H9 (cell line): Measurements from ENCODE around the gene SPATA31E1. TPM values are rescaled to one million over a fixed set of nuclear protein-coding genes. Genes with fewer than 3 reads are reported as not detected.
"Not testable (repeated sequence)": the region's sequence is repeated elsewhere in the genome, so short reads cannot be mapped to it uniquely, and the experiment has no call there.

Experiments
- DNase-seq: peaks from one replicate; pipeline ENCODE4 v3.0.0-alpha.2; 2017
- H2AFZ ChIP-seq: one replicate; pipeline ENCODE4 v1.6.1; 2013; ENCODE audit warnings: mild to moderate bottlenecking, low read length, control low read depth, moderate library complexity
- H2AK5ac ChIP-seq: 2 replicates; pipeline ENCODE4 v1.6.1; 2013; ENCODE audit warnings: low read length, control low read depth, mixed read lengths; ENCODE audit not compliant: insufficient read length
- H2BK120ac ChIP-seq: one replicate; pipeline ENCODE4 v1.6.1; 2013; ENCODE audit warnings: low read depth, mild to moderate bottlenecking, low read length, control low read depth, inconsistent platforms; ENCODE audit not compliant: poor library complexity, severe bottlenecking
- H2BK12ac ChIP-seq: 2 replicates; pipeline ENCODE4 v1.6.1; 2013; ENCODE audit warnings: low read length, control low read depth, mixed read lengths, low read depth; ENCODE audit not compliant: insufficient read length
- H2BK15ac ChIP-seq: 2 replicates; pipeline ENCODE4 v1.6.1; 2013; ENCODE audit warnings: low read depth, low read length, control low read depth
- H2BK20ac ChIP-seq: one replicate; pipeline ENCODE4 v1.6.1; 2013; ENCODE audit warnings: low read depth, mild to moderate bottlenecking, low read length, control low read depth, inconsistent platforms; ENCODE audit not compliant: poor library complexity, severe bottlenecking
- H2BK5ac ChIP-seq: 2 replicates; pipeline ENCODE4 v1.6.1; 2013; ENCODE audit warnings: low read length, control low read depth, mixed read lengths; ENCODE audit not compliant: insufficient read length
- H3K14ac ChIP-seq: 2 replicates; pipeline ENCODE4 v1.6.1; 2013; ENCODE audit warnings: low read length, control low read depth; ENCODE audit not compliant: insufficient read depth
- H3K18ac ChIP-seq: 2 replicates; pipeline ENCODE4 v1.6.1; 2013; ENCODE audit warnings: low read depth, mild to moderate bottlenecking, mixed read lengths, low read length, control low read depth; ENCODE audit not compliant: insufficient read length
- H3K23ac ChIP-seq: 2 replicates; pipeline ENCODE4 v1.6.1; 2013; ENCODE audit warnings: low read length, control low read depth, mixed read lengths, low read depth; ENCODE audit not compliant: insufficient read length
- H3K23me2 ChIP-seq: 2 replicates; pipeline ENCODE4 v1.6.1; 2013; ENCODE audit warnings: low read depth, mild to moderate bottlenecking, mixed read lengths, low read length, control low read depth; ENCODE audit not compliant: insufficient read length, poor library complexity, severe bottlenecking
- H3K27ac ChIP-seq: 2 replicates; pipeline ENCODE4 v1.5.1; 2013; ENCODE audit warnings: low read length, control low read depth, mixed read lengths, low read depth; ENCODE audit not compliant: insufficient read length
- H3K27me3 ChIP-seq: 2 replicates; pipeline ENCODE4 v1.6.1; 2013; ENCODE audit warnings: low read length, control low read depth, inconsistent platforms; ENCODE audit not compliant: insufficient read depth
- H3K4ac ChIP-seq: 2 replicates; pipeline ENCODE4 v1.6.1; 2013; ENCODE audit warnings: low read depth, mild to moderate bottlenecking, control low read depth, inconsistent platforms, low read length, moderate library complexity
- H3K4me1 ChIP-seq: 2 replicates; pipeline ENCODE4 v1.6.1; 2013; ENCODE audit warnings: low read length, control low read depth, inconsistent platforms; ENCODE audit not compliant: insufficient read depth
- H3K4me2 ChIP-seq: 2 replicates; pipeline ENCODE4 v1.6.1; 2013; ENCODE audit warnings: low read length, control low read depth, mixed read lengths; ENCODE audit not compliant: insufficient read length, insufficient read depth
- H3K56ac ChIP-seq: 2 replicates; pipeline ENCODE4 v1.6.1; 2013; ENCODE audit warnings: low read depth, mild to moderate bottlenecking, mixed read lengths, low read length, control low read depth; ENCODE audit not compliant: insufficient read length
- H3K79me1 ChIP-seq: 2 replicates; pipeline ENCODE4 v1.6.1; 2013; ENCODE audit warnings: low read depth, mild to moderate bottlenecking, moderate library complexity, low read length, control low read depth, inconsistent platforms; ENCODE audit not compliant: insufficient read depth, poor library complexity, severe bottlenecking
- H3K79me2 ChIP-seq: 2 replicates; pipeline ENCODE4 v1.6.1; 2013; ENCODE audit warnings: low read length, control low read depth, inconsistent platforms; ENCODE audit not compliant: insufficient read depth
- H3K9ac ChIP-seq: 2 replicates; pipeline ENCODE4 v1.6.1; 2013; ENCODE audit warnings: low read length, control low read depth, mixed read lengths; ENCODE audit not compliant: insufficient read length; ENCODE audit errors: extremely low read depth
- H3K9me3 ChIP-seq: one replicate; pipeline ENCODE4 v1.6.1; 2013; ENCODE audit warnings: low read depth, low read length, inconsistent platforms; ENCODE audit not compliant: control insufficient read depth
- H3T11ph ChIP-seq: one replicate; pipeline ENCODE4 v1.6.1; 2013; ENCODE audit warnings: mild to moderate bottlenecking, low read length, control low read depth, inconsistent platforms
- H4K20me1 ChIP-seq: one replicate; pipeline ENCODE4 v1.6.1; 2013; ENCODE audit not compliant: control insufficient read depth, insufficient read length, insufficient read depth
- H4K5ac ChIP-seq: 2 replicates; pipeline ENCODE4 v1.6.1; 2013; ENCODE audit warnings: low read depth, mild to moderate bottlenecking, mixed read lengths, low read length, control low read depth; ENCODE audit not compliant: insufficient read length
- H4K8ac ChIP-seq: replicated peaks from 2 replicates; pipeline ENCODE4 v1.6.1; 2013; ENCODE audit warnings: low read length, control low read depth, mixed read lengths, low read depth; ENCODE audit not compliant: insufficient read length
- H4K91ac ChIP-seq: 2 replicates; pipeline ENCODE4 v1.6.1; 2013; ENCODE audit warnings: low read depth, mild to moderate bottlenecking, moderate library complexity, mixed read lengths, low read length, control low read depth; ENCODE audit not compliant: insufficient read length
- H3K27ac Mint-ChIP-seq, 3 experiments: 2 replicates in 2 of 3; 3 replicates in 1 of 3; pipeline ENCODE4 v1.8.0; 2020 to 2021; ENCODE audit warnings: mixed read lengths in 3 of 3, mild to moderate bottlenecking in 1 of 3, moderate library complexity in 1 of 3
- H3K27me3 Mint-ChIP-seq: 2 replicates; pipeline ENCODE4 v1.8.0; 2021; ENCODE audit warnings: low read depth, mild to moderate bottlenecking, moderate library complexity, mixed read lengths
- H3K36me3 Mint-ChIP-seq, 3 experiments: 2 replicates in 2 of 3; 3 replicates in 1 of 3; pipeline ENCODE4 v1.8.0; 2020 to 2021; ENCODE audit warnings: low read depth in 3 of 3, mixed read lengths in 3 of 3; ENCODE audit not compliant: insufficient read depth in 1 of 3
- H3K4me1 Mint-ChIP-seq, 2 experiments: 2 replicates each; pipeline ENCODE4 v1.8.0; 2020; ENCODE audit warnings: mixed read lengths in 2 of 2
- H3K4me3 Mint-ChIP-seq, 2 experiments: 2 replicates in 1 of 2; 3 replicates in 1 of 2; pipeline ENCODE4 v1.8.0; 2020 to 2021; ENCODE audit warnings: mild to moderate bottlenecking in 2 of 2, mixed read lengths in 2 of 2, moderate library complexity in 1 of 2
- H3K9me3 Mint-ChIP-seq, 2 experiments: 2 replicates in 1 of 2; 3 replicates in 1 of 2; pipeline ENCODE4 v1.8.0; 2020; ENCODE audit warnings: mild to moderate bottlenecking in 2 of 2, mixed read lengths in 2 of 2, moderate library complexity in 1 of 2
- CTCF ChIP-seq: fragments of 200-600 bp; sonication (generic); conservative IDR thresholded peaks from 3 replicates; pipeline ENCODE4 v1.8.0; 2021; ENCODE audit warnings: antibody characterized with exemption, mild to moderate bottlenecking
- WGBS: extraction: QIAGEN DNeasy Blood & Tissue Kit; methylation state at CpG from one replicate; pipeline ENCODE4 v1.1.7; 2013; ENCODE audit warnings: missing lambda C conversion rate, low lambda C conversion rate, mixed read lengths; ENCODE audit not compliant: insufficient read length; ENCODE audit errors: extremely low coverage; 5-methylcytosine and 5-hydroxymethylcytosine counted together
- total RNA-seq: library from RNA; stranded (reverse); gene quantifications from 2 replicates; pipeline ENCODE4 v1.2.1, GENCODE V29; 2021

SPATA31E1 gene
- total RNA-seq, 1 experiment from 2014 or later, result 0.09 TPM

DNA sequence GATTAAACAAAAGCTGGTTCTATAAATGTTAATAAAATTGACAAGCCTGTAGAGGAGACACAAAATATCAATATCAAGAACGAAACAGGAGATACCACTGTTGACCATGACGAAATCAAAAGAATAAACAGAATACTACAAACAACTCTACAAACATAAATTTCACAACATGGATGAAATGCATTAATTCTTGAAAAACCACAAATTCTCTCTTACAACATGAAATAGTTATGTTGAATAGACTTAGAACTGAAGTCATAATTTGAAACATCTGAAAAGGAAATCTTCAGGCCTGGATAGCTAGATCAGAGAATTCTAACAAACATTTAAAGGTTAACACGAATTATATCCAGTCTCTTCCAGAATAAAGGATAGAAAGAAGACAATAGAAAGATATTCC is 28.1 kb downstream of the SPATA31E1 start:
- no CpG with 5 or more reads among the region's 3 CpGs for WGBS
- H2AK5ac ChIP-seq, result no peak overlapping the region
- no peak overlapping the region for H2AFZ ChIP-seq
- H3K79me2 ChIP-seq, result no peaks in the 10 kb centered on the region
- H4K20me1 ChIP-seq, result no peaks in the 10 kb centered on the region
- H3K4me3 Mint-ChIP-seq, result no peak overlapping the region
- H3K4me1 ChIP-seq, result no peaks in the 10 kb centered on the region
- peaks cover 6 to 10% of the 10 kb centered on the region in 2 experiments; a peak in 3 of 4 replicates for H3K4me1 Mint-ChIP-seq
- no peak overlapping the region for H2BK20ac ChIP-seq
- H2BK15ac ChIP-seq, result no peak overlapping the region
- no peak overlapping the region for H3K27ac ChIP-seq
- H3K9me3 ChIP-seq, result no peaks in the 10 kb centered on the region
- no peak overlapping the region for H3K14ac ChIP-seq
- no peaks in the 10 kb centered on the region for H3K23me2 ChIP-seq
- no peak for TF ChIP-seq CTCF
- H2BK120ac ChIP-seq, result no peak overlapping the region
- H3K4ac ChIP-seq, result no peak overlapping the region
- no peak overlapping the region for H3K18ac ChIP-seq
- H3T11ph ChIP-seq, result no peak overlapping the region
- no peak overlapping the region for H2BK5ac ChIP-seq
- H3K56ac ChIP-seq, result no peak overlapping the region
- no peak overlapping the region for H3K23ac ChIP-seq
- H3K9me3 Mint-ChIP-seq, result peaks cover 5 to 6% of the 10 kb centered on the region in 2 experiments; a peak in 4 of 5 replicates
- H3K4me2 ChIP-seq, result no peak overlapping the region
- no peak overlapping the region for H4K91ac ChIP-seq
- H4K5ac ChIP-seq, result no peak overlapping the region
- H3K9ac ChIP-seq, result no peak overlapping the region
- peaks cover 0 to 2% (median 0%) of the 10 kb centered on the region in 3 experiments; a peak in 1 of 7 replicates for H3K36me3 Mint-ChIP-seq
- H3K27ac Mint-ChIP-seq, result no peak overlapping the region
- no peak overlapping the region for H2BK12ac ChIP-seq
- no peak overlapping the region for H4K8ac ChIP-seq
- no peaks in the 10 kb centered on the region for H3K79me1 ChIP-seq
- H3K27me3 ChIP-seq, result no peaks in the 10 kb centered on the region
- DNase-seq, result no peak
- no peaks in the 10 kb centered on the region for H3K27me3 Mint-ChIP-seq

DNA sequence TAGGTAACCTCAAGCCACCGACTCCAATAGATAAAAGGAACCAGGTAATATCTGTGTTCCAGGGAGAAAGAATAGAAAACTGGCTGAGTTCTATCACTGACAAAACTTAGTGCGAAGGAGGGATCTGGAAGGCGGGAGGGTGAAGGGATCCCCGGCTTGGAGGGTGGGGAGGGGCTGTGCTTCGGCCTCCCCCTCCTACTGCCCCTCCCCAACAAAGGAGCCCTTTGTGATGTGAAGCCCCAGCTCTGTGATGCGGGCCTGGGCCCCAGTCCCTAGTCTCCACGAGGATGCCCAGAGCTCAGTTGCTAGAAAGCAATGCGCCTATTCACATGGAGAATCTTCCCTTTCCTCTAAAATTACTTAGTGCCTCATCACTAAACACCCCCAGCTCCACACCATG is 35.0 kb downstream of the SPATA31E1 start, which contains the start of gene SPATA31C1:
Gene SPATA31C1 (plus strand): TSS at position 301 of the 400 bp plus-strand sequence.
- not testable (repeated sequence) for H2AK5ac ChIP-seq, H3K23ac ChIP-seq, H3K4ac ChIP-seq, H4K20me1 ChIP-seq, H3K9me3 ChIP-seq, H2BK120ac ChIP-seq, H2BK20ac ChIP-seq, H4K91ac ChIP-seq, H4K5ac ChIP-seq, H3K79me2 ChIP-seq, H3K9ac ChIP-seq, H4K8ac ChIP-seq, H3K9me3 Mint-ChIP-seq, H3K4me3 Mint-ChIP-seq, H2AFZ ChIP-seq, H3T11ph ChIP-seq, H3K4me2 ChIP-seq, H2BK12ac ChIP-seq, H3K23me2 ChIP-seq, H2BK15ac ChIP-seq, H3K4me1 ChIP-seq, H3K79me1 ChIP-seq, H3K27me3 ChIP-seq, DNase-seq, H3K27me3 Mint-ChIP-seq, H3K14ac ChIP-seq, H3K36me3 Mint-ChIP-seq, H3K18ac ChIP-seq, H2BK5ac ChIP-seq, H3K56ac ChIP-seq, H3K27ac ChIP-seq, H3K27ac Mint-ChIP-seq, H3K4me1 Mint-ChIP-seq
- no CpG with 5 or more reads among the region's 8 CpGs for WGBS
